Measurements from ENCODE around the gene AKAP13.
"Not testable (repeated sequence)": the region's sequence is repeated elsewhere in the genome, so short reads cannot be mapped to it uniquely, and the experiment has no call there.

Gene AKAP13

GRCh38 chr15:85412956-85413854, 32.8 kb downstream of the AKAP13 start:
- no peak for DNase-seq

- no peak for DNase-seq
Measured at GRCh38 chr15:85414037-85414436, 33.6 kb downstream of the AKAP13 start.

GRCh38 chr15:85414495-85414894, 34.1 kb downstream of the AKAP13 start:
- no peak for DNase-seq

GRCh38 chr15:85414991-85415390, 34.6 kb downstream of the AKAP13 start:
- no peak for DNase-seq

GRCh38 chr15:85415783-85416182, 35.4 kb downstream of the AKAP13 start:
- DNase-seq = no peak

GRCh38 chr15:85417276-85417675, 36.9 kb downstream of the AKAP13 start:
- no peak for DNase-seq

GRCh38 chr15:85419161-85419560, 38.8 kb downstream of the AKAP13 start:
- no peak for DNase-seq

GRCh38 chr15:85421116-85421925, 40.9 kb downstream of the AKAP13 start:
- DNase-seq = no peak

GRCh38 chr15:85422607-85423006, 42.2 kb downstream of the AKAP13 start:
- no peak for DNase-seq

- no peak for DNase-seq
Measured at GRCh38 chr15:85423256-85423655, 42.9 kb downstream of the AKAP13 start.

GRCh38 chr15:85424154-85424553, 43.8 kb downstream of the AKAP13 start:
- DNase-seq = no peak

- no peak for DNase-seq
Measured at GRCh38 chr15:85426481-85426880, 46.1 kb downstream of the AKAP13 start.

- DNase-seq = no peak
Measured at GRCh38 chr15:85427286-85428028, 47.1 kb downstream of the AKAP13 start.

- DNase-seq = no peak
Measured at GRCh38 chr15:85429522-85429921, 49.1 kb downstream of the AKAP13 start.

GRCh38 chr15:85430406-85431204, 50.2 kb downstream of the AKAP13 start:
- DNase-seq = no peak

GRCh38 chr15:85439996-85440395, 59.6 kb downstream of the AKAP13 start:
- no peak for DNase-seq

GRCh38 chr15:85440451-85440850, 60.0 kb downstream of the AKAP13 start:
- no peak for DNase-seq

- not testable (repeated sequence) for DNase-seq
Measured at GRCh38 chr15:85441854-85442253, 61.5 kb downstream of the AKAP13 start.

GRCh38 chr15:85443046-85443445, 62.6 kb downstream of the AKAP13 start:
- DNase-seq = no peak

- peak in 1 of 2 experiments; percentile 9 for DNase-seq
Measured at GRCh38 chr15:85443593-85444087, 63.2 kb downstream of the AKAP13 start.

- DNase-seq = no peak
Measured at GRCh38 chr15:85444122-85444745, 63.8 kb downstream of the AKAP13 start.

GRCh38 chr15:85445361-85445760, 65.0 kb downstream of the AKAP13 start:
- no peak for DNase-seq

Measured in NCI-H1930 (cell line).